GM19240 (cell line): ENCODE measurements around the gene GHRL.
"Not testable (repeated sequence)": the region's sequence is repeated elsewhere in the genome, so short reads cannot be mapped to it uniquely, and the experiment has no call there.

Experiments
- DNase-seq: peaks from one replicate; pipeline ENCODE4 v3.0.0; 2011; ENCODE audit warnings: low spot score; ENCODE audit not compliant: insufficient read length

GHRL gene

GRCh38 chr3:10278501-10278900 lies 14.2 kb downstream of the GHRL start:
- DNase-seq: no peak

- DNase-seq: no peak
Measured at GRCh38 chr3:10277115-10277625, 15.6 kb downstream of the GHRL start.

- DNase-seq: no peak
Measured at GRCh38 chr3:10274601-10275000, 18.1 kb downstream of the GHRL start.

GRCh38 chr3:10273702-10274305 lies 18.9 kb downstream of the GHRL start:
- DNase-seq: no peak

GRCh38 chr3:10272977-10273376 lies 19.8 kb downstream of the GHRL start:
- no peak for DNase-seq

GRCh38 chr3:10272476-10272875 lies 20.3 kb downstream of the GHRL start:
- DNase-seq: not testable (repeated sequence)

- no peak for DNase-seq
Measured at GRCh38 chr3:10269443-10269842, 23.3 kb downstream of the GHRL start.

- DNase-seq: no peak
Measured at GRCh38 chr3:10268930-10269329, 23.8 kb downstream of the GHRL start.

- no peak for DNase-seq
Measured at GRCh38 chr3:10268116-10268515, 24.6 kb downstream of the GHRL start.

- DNase-seq: not testable (repeated sequence)
Measured at GRCh38 chr3:10266936-10267335, 25.8 kb downstream of the GHRL start.

- DNase-seq: no peak
Measured at GRCh38 chr3:10265833-10266232, 26.9 kb downstream of the GHRL start.

- no peak for DNase-seq
Measured at GRCh38 chr3:10263646-10264363, 28.9 kb downstream of the GHRL start.

GRCh38 chr3:10262027-10262426 lies 30.7 kb downstream of the GHRL start:
- no peak for DNase-seq

GRCh38 chr3:10260211-10260701 lies 32.5 kb downstream of the GHRL start:
- no peak for DNase-seq

- no peak for DNase-seq
Measured at GRCh38 chr3:10259798-10260197, 32.9 kb downstream of the GHRL start.

- DNase-seq: no peak
Measured at GRCh38 chr3:10259036-10259435, 33.7 kb downstream of the GHRL start.

GRCh38 chr3:10255835-10256234 lies 36.9 kb downstream of the GHRL start:
- no peak for DNase-seq

GRCh38 chr3:10253731-10254130 lies 39.0 kb downstream of the GHRL start:
- DNase-seq: no peak

GRCh38 chr3:10251006-10251405 lies 41.7 kb downstream of the GHRL start:
- no peak for DNase-seq

- DNase-seq: no peak
Measured at GRCh38 chr3:10249833-10250232, 42.9 kb downstream of the GHRL start.

GRCh38 chr3:10248984-10249748 lies 43.6 kb downstream of the GHRL start:
- no peak for DNase-seq
